ENCODE data around the gene PCDHA9. TPM values are rescaled to one million over a fixed set of nuclear protein-coding genes. Genes with fewer than 3 reads are reported as not detected.

PCDHA9 gene
- total RNA-seq, 1 experiment from 2014 or later: not detected

DNA sequence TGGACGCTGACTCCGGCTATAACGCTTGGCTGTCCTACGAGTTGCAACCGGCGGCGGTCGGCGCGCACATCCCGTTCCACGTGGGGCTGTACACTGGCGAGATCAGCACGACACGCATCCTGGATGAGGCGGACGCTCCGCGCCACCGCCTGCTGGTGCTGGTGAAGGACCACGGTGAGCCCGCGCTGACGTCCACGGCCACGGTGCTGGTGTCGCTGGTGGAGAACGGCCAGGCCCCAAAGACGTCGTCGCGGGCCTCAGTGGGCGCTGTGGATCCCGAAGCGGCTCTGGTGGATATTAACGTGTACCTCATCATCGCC is 29.0 kb downstream of the PCDHA9 start:
- ChIA-PET CTCF (no interaction called here), POLR2A (no interaction called here)
- Histone ChIP-seq H3K27me3 (replicated peaks; ENCODE audit: control insufficient read depth, insufficient read depth, low read length) (no peaks in the 10 kb centered on the region), H3K4me3 (ENCODE audit: low read depth, low read length) (no peak overlapping the region), H3K9me3 (peaks cover 4% of the 10 kb centered on the region; the same call in 1 of the 2 replicates), H3K4me1 (no peaks in the 10 kb centered on the region), H3K36me3 (ENCODE audit: control insufficient read depth, insufficient read depth, low read length) (no peaks in the 10 kb centered on the region)
- TF ChIP-seq, protein P1, sequence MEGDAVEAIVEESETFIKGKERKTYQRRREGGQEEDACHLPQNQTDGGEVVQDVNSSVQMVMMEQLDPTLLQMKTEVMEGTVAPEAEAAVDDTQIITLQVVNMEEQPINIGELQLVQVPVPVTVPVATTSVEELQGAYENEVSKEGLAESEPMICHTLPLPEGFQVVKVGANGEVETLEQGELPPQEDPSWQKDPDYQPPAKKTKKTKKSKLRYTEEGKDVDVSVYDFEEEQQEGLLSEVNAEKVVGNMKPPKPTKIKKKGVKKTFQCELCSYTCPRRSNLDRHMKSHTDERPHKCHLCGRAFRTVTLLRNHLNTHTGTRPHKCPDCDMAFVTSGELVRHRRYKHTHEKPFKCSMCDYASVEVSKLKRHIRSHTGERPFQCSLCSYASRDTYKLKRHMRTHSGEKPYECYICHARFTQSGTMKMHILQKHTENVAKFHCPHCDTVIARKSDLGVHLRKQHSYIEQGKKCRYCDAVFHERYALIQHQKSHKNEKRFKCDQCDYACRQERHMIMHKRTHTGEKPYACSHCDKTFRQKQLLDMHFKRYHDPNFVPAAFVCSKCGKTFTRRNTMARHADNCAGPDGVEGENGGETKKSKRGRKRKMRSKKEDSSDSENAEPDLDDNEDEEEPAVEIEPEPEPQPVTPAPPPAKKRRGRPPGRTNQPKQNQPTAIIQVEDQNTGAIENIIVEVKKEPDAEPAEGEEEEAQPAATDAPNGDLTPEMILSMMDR (IDR thresholded peaks at IDR 0.05; ENCODE audit: insufficient read depth in 1 of 2, low read depth in 1 of 2, low read length in 1 of 2, severe bottlenecking in 1 of 2, unreplicated experiment in 1 of 2): no peak
- Mint-ChIP-seq H3K36me3 (ENCODE audit: insufficient read depth, unreplicated experiment) (no peaks in the 10 kb centered on the region), H3K9me3 (ENCODE audit: unreplicated experiment) (peaks cover 15% of the 10 kb centered on the region), H3K4me3 (ENCODE audit: unreplicated experiment) (no peak overlapping the region), H3K27ac (ENCODE audit: unreplicated experiment) (no peak overlapping the region), H3K27me3 (ENCODE audit: insufficient read depth, unreplicated experiment) (no peaks in the 10 kb centered on the region), H3K4me1 (ENCODE audit: low read depth, unreplicated experiment) (no peaks in the 10 kb centered on the region)
- intact Hi-C loops (cut with micrococcal nuclease; ENCODE audit: unreplicated experiment): no loop called here
- DNase-seq: no peak
- BruUV-seq (replicated peaks): no TSS peak

DNA sequence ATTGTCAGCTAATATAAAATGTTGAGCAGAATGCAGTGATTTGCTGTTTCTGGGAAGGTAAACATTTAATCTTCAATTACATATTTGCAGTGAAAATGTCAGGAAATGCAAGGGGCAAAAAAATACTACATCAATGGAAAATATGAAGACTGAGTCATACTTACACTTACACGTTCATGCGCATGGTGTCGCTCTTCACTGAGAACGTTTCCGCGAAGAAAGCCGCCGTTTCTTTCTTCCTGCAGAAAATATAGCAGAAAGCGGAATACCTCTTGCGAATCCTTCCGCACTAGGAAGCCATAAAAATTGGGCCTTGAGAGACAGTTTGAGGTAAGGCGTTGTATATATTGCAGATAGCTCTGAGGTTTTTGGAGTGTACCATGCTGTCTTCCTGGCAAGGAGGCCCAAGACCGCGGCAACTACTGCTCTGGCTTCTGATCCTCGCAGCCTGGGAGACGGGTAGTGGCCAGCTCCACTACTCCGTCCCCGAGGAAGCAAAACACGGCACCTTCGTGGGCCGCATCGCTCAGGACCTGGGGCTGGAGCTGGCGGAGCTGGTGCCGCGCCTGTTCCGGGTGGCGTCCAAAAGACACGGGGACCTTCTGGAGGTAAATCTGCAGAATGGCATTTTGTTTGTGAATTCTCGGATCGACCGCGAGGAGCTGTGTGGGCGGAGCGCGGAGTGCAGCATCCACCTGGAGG is 33.9 kb downstream of the PCDHA9 start, which contains the start of gene PCDHA13:
Gene PCDHA13, plus strand, starts transcription at position 236 of the 702 bp plus-strand sequence. Its CDS starts 145 bp downstream, at position 381.
- no peak for DNase-seq
- Mint-ChIP-seq H3K27me3 (ENCODE audit: insufficient read depth, unreplicated experiment) (no peaks in the 10 kb centered on the region), H3K36me3 (ENCODE audit: insufficient read depth, unreplicated experiment) (no peaks in the 10 kb centered on the region), H3K4me3 (ENCODE audit: unreplicated experiment) (no peak within 1 kb of the TSS), H3K9me3 (ENCODE audit: unreplicated experiment) (peaks cover 15% of the 10 kb centered on the region), H3K27ac (ENCODE audit: unreplicated experiment) (no peak within 1 kb of the TSS), H3K4me1 (ENCODE audit: low read depth, unreplicated experiment) (no peaks in the 10 kb centered on the region)
- no peaks in the 10 kb centered on the region; the same call in 1 of the 2 replicates for H3K9me3 ChIP-seq
- H3K36me3 ChIP-seq (ENCODE audit: control insufficient read depth, insufficient read depth, low read length): no peaks in the 10 kb centered on the region
- no TSS peak for BruUV-seq (replicated peaks)
- TF ChIP-seq, protein P1 (IDR thresholded peaks at IDR 0.05; ENCODE audit: insufficient read depth in 1 of 2, low read depth in 1 of 2, low read length in 1 of 2, severe bottlenecking in 1 of 2, unreplicated experiment in 1 of 2): no peak
- intact Hi-C loops (cut with micrococcal nuclease; ENCODE audit: unreplicated experiment): loop anchor here (1.0 kb wide), 1 partner anchor 159 kb away; no protein-coding TSS in a partner anchor
- ChIA-PET CTCF (no interaction called here), POLR2A (no interaction called here)
- H3K27me3 ChIP-seq (replicated peaks; ENCODE audit: control insufficient read depth, insufficient read depth, low read length): no peaks in the 10 kb centered on the region
- no peak within 1 kb of the TSS for H3K4me3 ChIP-seq (ENCODE audit: low read depth, low read length)
- no peaks in the 10 kb centered on the region for H3K4me1 ChIP-seq

DNA sequence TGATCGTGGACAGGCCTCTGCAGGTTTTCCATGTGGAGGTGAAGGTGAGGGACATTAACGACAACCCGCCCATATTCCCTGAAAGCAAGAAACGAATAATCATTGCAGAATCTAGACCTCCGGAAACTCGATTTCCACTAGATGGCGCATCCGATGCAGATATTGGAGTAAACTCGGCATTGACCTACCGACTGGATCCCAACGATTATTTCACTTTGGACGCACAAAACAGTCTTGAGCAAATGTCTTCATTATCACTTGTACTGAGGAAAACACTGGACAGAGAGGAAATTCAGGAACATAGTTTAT is 34.4 kb downstream of the PCDHA9 start:
- intact Hi-C loops (cut with micrococcal nuclease; ENCODE audit: unreplicated experiment): loop anchor here (1.0 kb wide), 1 partner anchor 159 kb away; no protein-coding TSS in a partner anchor

More for the DNA sequence above, 34.4 kb downstream of the PCDHA9 start:
- BruUV-seq (replicated peaks): no TSS peak
- TF ChIP-seq, protein P1 (IDR thresholded peaks at IDR 0.05; ENCODE audit: insufficient read depth in 1 of 2, low read depth in 1 of 2, low read length in 1 of 2, severe bottlenecking in 1 of 2, unreplicated experiment in 1 of 2): no peak
- H3K4me3 ChIP-seq (ENCODE audit: low read depth, low read length): no peak overlapping the region
- POLR2A ChIA-PET: no interaction called here
- Mint-ChIP-seq H3K4me3 (ENCODE audit: unreplicated experiment) (no peak overlapping the region), H3K27me3 (ENCODE audit: insufficient read depth, unreplicated experiment) (no peaks in the 10 kb centered on the region), H3K9me3 (ENCODE audit: unreplicated experiment) (peaks cover 15% of the 10 kb centered on the region), H3K4me1 (ENCODE audit: low read depth, unreplicated experiment) (no peaks in the 10 kb centered on the region), H3K36me3 (ENCODE audit: insufficient read depth, unreplicated experiment) (no peaks in the 10 kb centered on the region), H3K27ac (ENCODE audit: unreplicated experiment) (no peak overlapping the region)
- H3K36me3 ChIP-seq (ENCODE audit: control insufficient read depth, insufficient read depth, low read length): no peaks in the 10 kb centered on the region
- H3K27me3 ChIP-seq (replicated peaks; ENCODE audit: control insufficient read depth, insufficient read depth, low read length): no peaks in the 10 kb centered on the region
- H3K9me3 ChIP-seq: no peaks in the 10 kb centered on the region; the same call in 1 of the 2 replicates
- CTCF ChIA-PET: no interaction called here
- no peak for DNase-seq
- no peaks in the 10 kb centered on the region for H3K4me1 ChIP-seq
